Lung (tissue), 12 donors: Measurements from ENCODE around the gene PAXX. TPM values are rescaled to one million over a fixed set of nuclear protein-coding genes. Genes with fewer than 3 reads are reported as not detected.

Experiments used
- ATAC-seq: fragments of 200-7000 bp; cut with Tn5 transposase; one replicate; pipeline ENCODE4 v1.9.1; 2020; ENCODE audit warnings: moderate number of reproducible peaks; ENCODE audit not compliant: insufficient read depth, low FRiP score
- DNase-seq, 3 donors: peaks; one replicate each; pipeline ENCODE4 v3.0.0-alpha.2; 2013 to 2017
- H3K27ac ChIP-seq, 2 donors: one replicate each; pipeline ENCODE4 v1.5.1; 2013; ENCODE audit warnings: mild to moderate bottlenecking in 2 of 2, moderate library complexity in 2 of 2, control low read depth in 1 of 2, inconsistent platforms in 1 of 2, low read depth in 1 of 2, low read length in 1 of 2
- H3K27me3 ChIP-seq, 3 donors: one replicate each; pipeline ENCODE4 v1.5.1; 2013; ENCODE audit warnings: low read length in 2 of 3; ENCODE audit not compliant: control insufficient read depth in 3 of 3, insufficient read depth in 3 of 3
- H3K36me3 ChIP-seq, 4 donors: one replicate each; pipeline ENCODE4 v1.5.1; 2013; ENCODE audit warnings: low read length in 4 of 4, mild to moderate bottlenecking in 1 of 4, moderate library complexity in 1 of 4; ENCODE audit not compliant: control insufficient read depth in 4 of 4, insufficient read depth in 4 of 4
- H3K4me1 ChIP-seq, 5 donors: one replicate each; pipeline ENCODE4 v1.5.1; 2013; ENCODE audit warnings: low read length in 5 of 5, mild to moderate bottlenecking in 2 of 5, moderate library complexity in 1 of 5; ENCODE audit not compliant: control insufficient read depth in 5 of 5, insufficient read depth in 5 of 5
- H3K4me3 ChIP-seq: one replicate; pipeline ENCODE4 v1.5.1; 2013; ENCODE audit warnings: mild to moderate bottlenecking, control low read depth, moderate library complexity
- H3K9ac ChIP-seq, 2 donors: one replicate each; pipeline ENCODE4 v1.5.1; 2013; ENCODE audit warnings: low read length in 2 of 2, control low read depth in 1 of 2; ENCODE audit not compliant: insufficient read depth in 1 of 2
- H3K9me3 ChIP-seq, 4 donors: one replicate each; pipeline ENCODE4 v1.5.1; 2013; ENCODE audit warnings: low read length in 3 of 4, mild to moderate bottlenecking in 1 of 4, moderate library complexity in 1 of 4; ENCODE audit not compliant: control insufficient read depth in 4 of 4, insufficient read depth in 3 of 4
- CTCF ChIP-seq: IDR thresholded peaks from 2 replicates; pipeline ENCODE4 v1.5.1; 2012; ENCODE audit warnings: mild to moderate bottlenecking; ENCODE audit errors: control extremely low read depth, extremely low read depth
- WGBS, 2 donors: extraction: QIAGEN DNeasy Blood & Tissue Kit; methylation state at CpG; one replicate each; pipeline ENCODE4 v1.1.7; 2013; 5-methylcytosine and 5-hydroxymethylcytosine counted together
- polyA plus RNA-seq, 2 donors: library from polyadenylated mRNA; stranded (reverse); fragments of 200-250 nt; gene quantifications; one replicate each; pipeline ENCODE4 v1.2.1, GENCODE V29; 2013
- total RNA-seq, 2 donors: library from RNA; depleted of rRNA in 1 of 2; stranded (reverse); fragments of >200 nt in 1 of 2; gene quantifications; one replicate each; pipeline ENCODE4 v1.2.1, GENCODE V29; 2014 to 2021
- donor health status: control.
- donor health status: control.
- donor health status: Bipolar disorder and iron deficiency.
- donor health status: healthy.
- donor health status: DM: yes; HTN: yes; CAD: no.

Gene PAXX
- total and polyA plus RNA-seq, 4 donors = 16.6 to 172 (median 59.4) TPM

- TF ChIP-seq CTCF = peak; percentile 95
- Histone ChIP-seq H3K27ac (peak overlapping the region in 1 of 2 donors; percentile 54), H3K4me1 (peaks cover 0 to 7% (median 0%) of the 10 kb centered on the region in 5 donors), H3K9ac (no peak overlapping the region), H3K36me3 (peaks cover 0 to 11% (median 0%) of the 10 kb centered on the region in 4 donors), H3K9me3 (no peaks in the 10 kb centered on the region), H3K4me3 (no peak overlapping the region), H3K27me3 (no peaks in the 10 kb centered on the region)
- ATAC-seq (peak; percentile 75), DNase-seq (peak; percentile 83 to 88 (median 85))
- 6 to 11% methylated on average over 24 of the region's 24 CpGs for WGBS, 2 donors
Measured at GRCh38 chr9:137034709-137035506, 42.7 kb downstream of the PAXX start.

- peaks cover 0 to 15% (median 0%) of the 10 kb centered on the region in 4 donors for H3K36me3 ChIP-seq
- no peak for ATAC-seq
- no peak for TF ChIP-seq CTCF
- H3K27me3 ChIP-seq = no peaks in the 10 kb centered on the region
- peaks cover 0 to 7% (median 0%) of the 10 kb centered on the region in 5 donors for H3K4me1 ChIP-seq
- DNase-seq = no peak
- H3K4me3 ChIP-seq = no peak overlapping the region
- H3K9me3 ChIP-seq = no peaks in the 10 kb centered on the region
- no peak overlapping the region for H3K9ac ChIP-seq
- WGBS, 2 donors = 30 to 36% methylated on average over 9 of the region's 9 CpGs
- H3K27ac ChIP-seq = no peak overlapping the region
Measured at GRCh38 chr9:137035507-137035834, 43.2 kb downstream of the PAXX start.

GRCh38 chr9:137035937-137036336, 43.7 kb downstream of the PAXX start:
- 80 to 84% methylated on average over 8 of the region's 8 CpGs for WGBS, 2 donors
- H3K9ac ChIP-seq = no peak overlapping the region
- DNase-seq (no peak), ATAC-seq (no peak)
- no peaks in the 10 kb centered on the region for H3K27me3 ChIP-seq
- H3K9me3 ChIP-seq = no peaks in the 10 kb centered on the region
- H3K27ac ChIP-seq = no peak overlapping the region
- H3K4me3 ChIP-seq = no peak overlapping the region
- peaks cover 0 to 15% (median 0%) of the 10 kb centered on the region in 4 donors for H3K36me3 ChIP-seq
- TF ChIP-seq CTCF = no peak
- peaks cover 0 to 8% (median 0%) of the 10 kb centered on the region in 5 donors for H3K4me1 ChIP-seq
